ENCODE measurements around the gene ANKRD6. TPM values are rescaled to one million over a fixed set of nuclear protein-coding genes. Genes with fewer than 3 reads are reported as not detected.

The ANKRD6 gene
- total and polyA plus RNA-seq, 2 donors (not counting 3 experiments of a cell fraction or from before 2014, with no cell fraction given) = 3.4 to 9.6 TPM

- no peak overlapping the region for H3K4me2 ChIP-seq (ENCODE audit: insufficient read depth, low read length)
- no TSS peak for BruUV-seq (replicated peaks)
- no peak for TF ChIP-seq FOS (IDR thresholded peaks at IDR 0.05; ENCODE audit: borderline replicate concordance, insufficient read depth, low read length)
- no peak for TF ChIP-seq JUN (IDR thresholded peaks at IDR 0.05; ENCODE audit: borderline replicate concordance, insufficient read depth, insufficient read length, low read depth)
- TF ChIP-seq MAX (IDR thresholded peaks at IDR 0.05; ENCODE audit: insufficient read depth, insufficient read length) = no peak
- no peak for TF ChIP-seq GATA2 (IDR thresholded peaks at IDR 0.05; ENCODE audit: insufficient read depth, insufficient read length, low read depth, low read length)
- TF ChIP-seq MYC (IDR thresholded peaks at IDR 0.05; ENCODE audit: low read depth, low read length) = no peak
- no peak for TF ChIP-seq EZH2 (IDR thresholded peaks at IDR 0.05; ENCODE audit: borderline replicate concordance, low read depth, low read length, severe bottlenecking)
- FAIRE-seq (no peak), DNase-seq (ENCODE audit: low read depth, low spot score) (no peak)
- no peak overlapping the region for H3K4me3 ChIP-seq (replicated peaks in 1 of 3; ENCODE audit: insufficient read depth in 1 of 3, low read depth in 1 of 3, low read length in 3 of 3)
- intact Hi-C loops (cut with micrococcal nuclease) = no loop called here
- dilution Hi-C loops (cut with MboI; ENCODE audit: extremely low pct_ligation_motif_present, low sequenced_read_pairs) = no loop called here
- H2AFZ ChIP-seq (ENCODE audit: low read depth, low read length) = no peak overlapping the region
- ChIA-PET POLR2A (no interaction called here), CTCF (interaction anchor here (1.2 to 1.5 kb wide), 2 partner anchors 15 to 43 kb away, joined by 3 to 4 read pairs; no protein-coding TSS in a partner anchor)
- H4K20me1 ChIP-seq (replicated peaks; ENCODE audit: control insufficient read depth, extremely low read depth, insufficient read depth, low read length) = no peaks in the 10 kb centered on the region
- H3K9me1 ChIP-seq (replicated peaks; ENCODE audit: control insufficient read depth, extremely low read depth, insufficient read depth, low read length) = no peaks in the 10 kb centered on the region
- no peaks in the 10 kb centered on the region for H3K27me3 ChIP-seq (ENCODE audit: control insufficient read depth in 2 of 2, insufficient read depth in 2 of 2, low read length in 2 of 2)
- H3K9ac ChIP-seq (replicated peaks; ENCODE audit: extremely low read depth, insufficient read depth, low read length) = no peak overlapping the region
- no peaks in the 10 kb centered on the region for H3K9me3 ChIP-seq (replicated peaks; ENCODE audit: control insufficient read depth, insufficient read depth, low read length)
- H3K79me2 ChIP-seq (ENCODE audit: control insufficient read depth, insufficient read depth, low read length) = no peaks in the 10 kb centered on the region
- H3K4me1 ChIP-seq (ENCODE audit: control insufficient read depth, extremely low read depth, insufficient read depth, low read length) = no peaks in the 10 kb centered on the region
- H3K27ac ChIP-seq (ENCODE audit: insufficient read depth, low read depth, low read length) = no peak overlapping the region
- H3K36me3 ChIP-seq (ENCODE audit: control insufficient read depth in 2 of 2, extremely low read depth in 1 of 2, insufficient read depth in 2 of 2, low read length in 2 of 2) = no peaks in the 10 kb centered on the region
Measured at GRCh38 chr6:89566930-89567629, 134.1 kb downstream of the ANKRD6 start.
